ENCODE results near the gene ABCA4.

DNA sequence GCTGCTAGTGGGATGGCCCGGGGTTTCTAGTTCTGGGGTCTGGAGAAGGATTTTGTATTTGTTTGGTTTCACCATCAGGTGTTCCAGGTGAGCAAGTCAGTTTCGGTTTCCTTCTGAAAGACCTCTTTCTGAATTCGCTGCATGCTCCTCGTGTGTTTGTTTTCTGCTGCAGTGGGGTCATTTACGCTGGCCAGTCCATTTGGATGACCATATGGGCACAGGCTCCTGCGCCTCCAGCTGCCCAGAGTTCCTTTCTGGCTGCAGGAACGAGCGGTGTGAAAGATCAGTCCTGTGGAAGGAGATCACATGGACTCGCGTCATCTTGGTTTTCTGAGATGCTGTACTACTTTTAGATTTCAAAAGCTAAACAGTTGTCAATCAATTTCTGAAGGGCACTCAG, 128.0 kb downstream of the ABCA4 start:
- TF ChIP-seq ZNF70 (CRISPR knock-in tag; IDR thresholded peaks at IDR 0.05) (no peak), TOX (CRISPR knock-in tag; IDR thresholded peaks at IDR 0.05; ENCODE audit: borderline replicate concordance) (no peak), ZNF8 (CRISPR knock-in tag; IDR thresholded peaks at IDR 0.05) (no peak), RARB (CRISPR knock-in tag; IDR thresholded peaks at IDR 0.05) (no peak), ZC3H10 (CRISPR knock-in tag; IDR thresholded peaks at IDR 0.05) (no peak), BACH2 (CRISPR knock-in tag; IDR thresholded peaks at IDR 0.05; ENCODE audit: borderline replicate concordance) (no peak), ISL1 (CRISPR knock-in tag; IDR thresholded peaks at IDR 0.05) (no peak), ZFP30 (CRISPR knock-in tag; IDR thresholded peaks at IDR 0.05) (no peak), CSDC2 (CRISPR knock-in tag; IDR thresholded peaks at IDR 0.05) (no peak)
- TF ChIP-seq, protein P1, sequence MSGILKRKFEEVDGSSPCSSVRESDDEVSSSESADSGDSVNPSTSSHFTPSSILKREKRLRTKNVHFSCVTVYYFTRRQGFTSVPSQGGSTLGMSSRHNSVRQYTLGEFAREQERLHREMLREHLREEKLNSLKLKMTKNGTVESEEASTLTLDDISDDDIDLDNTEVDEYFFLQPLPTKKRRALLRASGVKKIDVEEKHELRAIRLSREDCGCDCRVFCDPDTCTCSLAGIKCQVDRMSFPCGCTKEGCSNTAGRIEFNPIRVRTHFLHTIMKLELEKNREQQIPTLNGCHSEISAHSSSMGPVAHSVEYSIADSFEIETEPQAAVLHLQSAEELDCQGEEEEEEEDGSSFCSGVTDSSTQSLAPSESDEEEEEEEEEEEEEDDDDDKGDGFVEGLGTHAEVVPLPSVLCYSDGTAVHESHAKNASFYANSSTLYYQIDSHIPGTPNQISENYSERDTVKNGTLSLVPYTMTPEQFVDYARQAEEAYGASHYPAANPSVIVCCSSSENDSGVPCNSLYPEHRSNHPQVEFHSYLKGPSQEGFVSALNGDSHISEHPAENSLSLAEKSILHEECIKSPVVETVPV (CRISPR knock-in tag; IDR thresholded peaks at IDR 0.05) = no peak
- TF ChIP-seq, protein P2, sequence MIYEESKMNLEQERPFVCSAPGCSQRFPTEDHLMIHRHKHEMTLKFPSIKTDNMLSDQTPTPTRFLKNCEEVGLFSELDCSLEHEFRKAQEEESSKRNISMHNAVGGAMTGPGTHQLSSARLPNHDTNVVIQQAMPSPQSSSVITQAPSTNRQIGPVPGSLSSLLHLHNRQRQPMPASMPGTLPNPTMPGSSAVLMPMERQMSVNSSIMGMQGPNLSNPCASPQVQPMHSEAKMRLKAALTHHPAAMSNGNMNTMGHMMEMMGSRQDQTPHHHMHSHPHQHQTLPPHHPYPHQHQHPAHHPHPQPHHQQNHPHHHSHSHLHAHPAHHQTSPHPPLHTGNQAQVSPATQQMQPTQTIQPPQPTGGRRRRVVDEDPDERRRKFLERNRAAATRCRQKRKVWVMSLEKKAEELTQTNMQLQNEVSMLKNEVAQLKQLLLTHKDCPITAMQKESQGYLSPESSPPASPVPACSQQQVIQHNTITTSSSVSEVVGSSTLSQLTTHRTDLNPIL (CRISPR knock-in tag; IDR thresholded peaks at IDR 0.05; ENCODE audit: low read depth) = no peak
- TF ChIP-seq, protein P3, sequence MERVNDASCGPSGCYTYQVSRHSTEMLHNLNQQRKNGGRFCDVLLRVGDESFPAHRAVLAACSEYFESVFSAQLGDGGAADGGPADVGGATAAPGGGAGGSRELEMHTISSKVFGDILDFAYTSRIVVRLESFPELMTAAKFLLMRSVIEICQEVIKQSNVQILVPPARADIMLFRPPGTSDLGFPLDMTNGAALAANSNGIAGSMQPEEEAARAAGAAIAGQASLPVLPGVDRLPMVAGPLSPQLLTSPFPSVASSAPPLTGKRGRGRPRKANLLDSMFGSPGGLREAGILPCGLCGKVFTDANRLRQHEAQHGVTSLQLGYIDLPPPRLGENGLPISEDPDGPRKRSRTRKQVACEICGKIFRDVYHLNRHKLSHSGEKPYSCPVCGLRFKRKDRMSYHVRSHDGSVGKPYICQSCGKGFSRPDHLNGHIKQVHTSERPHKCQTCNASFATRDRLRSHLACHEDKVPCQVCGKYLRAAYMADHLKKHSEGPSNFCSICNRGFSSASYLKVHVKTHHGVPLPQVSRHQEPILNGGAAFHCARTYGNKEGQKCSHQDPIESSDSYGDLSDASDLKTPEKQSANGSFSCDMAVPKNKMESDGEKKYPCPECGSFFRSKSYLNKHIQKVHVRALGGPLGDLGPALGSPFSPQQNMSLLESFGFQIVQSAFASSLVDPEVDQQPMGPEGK (CRISPR knock-in tag; IDR thresholded peaks at IDR 0.05; ENCODE audit: borderline replicate concordance) = no peak
- TF ChIP-seq, protein P4, sequence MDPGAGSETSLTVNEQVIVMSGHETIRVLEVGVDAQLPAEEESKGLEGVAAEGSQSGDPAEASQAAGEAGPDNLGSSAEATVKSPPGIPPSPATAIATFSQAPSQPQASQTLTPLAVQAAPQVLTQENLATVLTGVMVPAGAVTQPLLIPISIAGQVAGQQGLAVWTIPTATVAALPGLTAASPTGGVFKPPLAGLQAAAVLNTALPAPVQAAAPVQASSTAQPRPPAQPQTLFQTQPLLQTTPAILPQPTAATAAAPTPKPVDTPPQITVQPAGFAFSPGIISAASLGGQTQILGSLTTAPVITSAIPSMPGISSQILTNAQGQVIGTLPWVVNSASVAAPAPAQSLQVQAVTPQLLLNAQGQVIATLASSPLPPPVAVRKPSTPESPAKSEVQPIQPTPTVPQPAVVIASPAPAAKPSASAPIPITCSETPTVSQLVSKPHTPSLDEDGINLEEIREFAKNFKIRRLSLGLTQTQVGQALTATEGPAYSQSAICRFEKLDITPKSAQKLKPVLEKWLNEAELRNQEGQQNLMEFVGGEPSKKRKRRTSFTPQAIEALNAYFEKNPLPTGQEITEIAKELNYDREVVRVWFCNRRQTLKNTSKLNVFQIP (CRISPR knock-in tag; IDR thresholded peaks at IDR 0.05; ENCODE audit: borderline replicate concordance, low read depth) = no peak

Measured in SK-N-SH treated with all-trans-retinoic acid at 6 μM for 48 hours (cell line).